B cell (primary cell): ENCODE measurements around the gene TBC1D1. TPM values are rescaled to one million over a fixed set of nuclear protein-coding genes. Genes with fewer than 3 reads are reported as not detected.

ENCODE experiments used
- ATAC-seq: fragments of 200-7000 bp; cut with Tn5 transposase; one replicate; pipeline ENCODE4 v1.10.0; 2021; ENCODE audit warnings: low read depth, mild to moderate bottlenecking, moderate number of reproducible peaks, moderate library complexity
- CTCF ChIA-PET: fragments of 350-600 bp; sonication (Branson Sonifier 250); formaldehyde crosslinking; loops from one replicate; lab custom pipeline; 2021; ENCODE audit warnings: antibody characterized with exemption, inconsistent platforms; lab: Charles Lee
- POLR2A ChIA-PET: fragments of 350-600 bp; sonication (Branson Sonifier 250); formaldehyde crosslinking; loops from one replicate; lab custom pipeline; 2021; ENCODE audit warnings: antibody characterized with exemption; lab: Charles Lee
- DNase-seq: peaks from one replicate; pipeline ENCODE4 v3.0.0; 2013
- H2AFZ ChIP-seq: 2 replicates; pipeline ENCODE4 v1.6.1; 2012; ENCODE audit warnings: mild to moderate bottlenecking, low read depth, low read length; ENCODE audit not compliant: insufficient read depth, poor library complexity, severe bottlenecking
- H3K27ac ChIP-seq, 2 donors: 1 replicate in 1 of 2; 2 replicates in 1 of 2; pipeline ENCODE4 v1.5.1; 2012 to 2013; ENCODE audit warnings: low read length in 2 of 2, mild to moderate bottlenecking in 2 of 2, moderate library complexity in 1 of 2
- H3K27me3 ChIP-seq, 4 experiments: fragments of 200-600 bp in 1 of 4; sonication (generic) in 1 of 4; replicated peaks in 1 of 4; 1 replicate in 2 of 4; 2 replicates in 2 of 4; pipeline versions ENCODE4 v1.6.1 to v1.7.0; 2013 to 2016; ENCODE audit warnings: low read length in 3 of 4, mild to moderate bottlenecking in 2 of 4, mixed read lengths in 1 of 4, moderate library complexity in 1 of 4; ENCODE audit not compliant: insufficient read depth in 4 of 4, control insufficient read depth in 3 of 4; ENCODE audit errors: control extremely low read depth in 1 of 4
- H3K36me3 ChIP-seq, 2 experiments: replicated peaks in 1 of 2; 1 replicate in 1 of 2; 2 replicates in 1 of 2; pipeline versions ENCODE4 v1.6.1 to v1.7.1; 2013; ENCODE audit warnings: low read length in 1 of 2; ENCODE audit not compliant: insufficient read depth in 2 of 2, control insufficient read depth in 1 of 2; ENCODE audit errors: control extremely low read depth in 1 of 2, extremely low read depth in 1 of 2
- H3K4me1 ChIP-seq, 2 donors: fragments of 200-600 bp in 1 of 2; sonication (generic) in 1 of 2; 1 replicate in 1 of 2; 2 replicates in 1 of 2; pipeline versions ENCODE4 v1.5.1 to v1.6.1; 2013 to 2017; ENCODE audit warnings: low read length in 2 of 2; ENCODE audit not compliant: control insufficient read depth in 2 of 2, insufficient read depth in 2 of 2
- H3K4me2 ChIP-seq: replicated peaks from 2 replicates; pipeline ENCODE3; 2012; ENCODE audit warnings: mild to moderate bottlenecking, low read depth, low read length; ENCODE audit not compliant: poor library complexity, severe bottlenecking
- H3K4me3 ChIP-seq, 5 experiments: fragments of 200-600 bp in 1 of 5; sonication (generic) in 1 of 5; 1 replicate in 3 of 5; 2 replicates in 2 of 5; pipeline versions ENCODE4 v1.5.1 to v1.7.0; 2011 to 2016; ENCODE audit warnings: low read length in 4 of 5, mild to moderate bottlenecking in 4 of 5, low read depth in 2 of 5, control low read depth in 1 of 5, moderate library complexity in 1 of 5; ENCODE audit not compliant: insufficient read depth in 1 of 5; ENCODE audit errors: control extremely low read depth in 1 of 5, extremely low read depth in 1 of 5
- H3K79me2 ChIP-seq: fragments of 200-600 bp; sonication (generic); one replicate; pipeline ENCODE4 v1.6.0; 2016; ENCODE audit warnings: low read length; ENCODE audit not compliant: control insufficient read depth, insufficient read depth
- H3K9ac ChIP-seq: fragments of 200-600 bp; sonication (generic); 2 replicates; pipeline ENCODE4 v1.6.1; 2017; ENCODE audit warnings: mild to moderate bottlenecking, low read length, moderate library complexity
- H3K9me3 ChIP-seq, 3 donors: one replicate each; pipeline versions ENCODE4 v1.6.1 to v1.7.1; 2013; ENCODE audit warnings: low read length in 2 of 3; ENCODE audit not compliant: control insufficient read depth in 2 of 3, insufficient read depth in 1 of 3; ENCODE audit errors: control extremely low read depth in 1 of 3
- H4K20me1 ChIP-seq: 2 replicates; pipeline ENCODE4 v1.6.0; 2012; ENCODE audit warnings: mild to moderate bottlenecking, low read length; ENCODE audit not compliant: insufficient read depth, control insufficient read depth, poor library complexity, severe bottlenecking
- H3K27ac Mint-ChIP-seq: one replicate; pipeline ENCODE4 v1.8.0; 2021; ENCODE audit warnings: mixed read lengths
- H3K27me3 Mint-ChIP-seq: one replicate; pipeline ENCODE4 v1.8.0; 2021; ENCODE audit warnings: mixed read lengths
- H3K4me1 Mint-ChIP-seq: one replicate; pipeline ENCODE4 v1.8.0; 2021; ENCODE audit warnings: mixed read lengths
- H3K4me3 Mint-ChIP-seq: one replicate; pipeline ENCODE4 v1.8.0; 2021; ENCODE audit warnings: mixed read lengths
- H3K9me3 Mint-ChIP-seq: one replicate; pipeline ENCODE4 v1.8.0; 2022; ENCODE audit warnings: mixed read lengths; ENCODE audit not compliant: insufficient read depth
- EZH2 ChIP-seq: IDR thresholded peaks from 2 replicates; pipeline ENCODE4 v1.6.1; 2012; ENCODE audit warnings: borderline replicate concordance, low read depth, mild to moderate bottlenecking, moderate library complexity, low read length; ENCODE audit not compliant: insufficient read depth, poor library complexity, severe bottlenecking
- WGBS: methylation state at CpG from one replicate; pipeline ENCODE4 v1.1.5; 2013; ENCODE audit warnings: missing lambda C conversion rate; ENCODE audit not compliant: insufficient coverage; 5-methylcytosine and 5-hydroxymethylcytosine counted together
- intact Hi-C: fragments of 100-400 bp; cut with micrococcal nuclease; formaldehyde crosslinking; loops from one replicate; pipeline ENCODE4 v1.10.0; 2022
- polyA plus RNA-seq: library from polyadenylated mRNA; depleted of rRNA; stranded (reverse); fragments of >200 nt; gene quantifications from 2 replicates; pipeline ENCODE4 v1.2.3, GENCODE V29; 2012
- total RNA-seq, 2 donors: library from RNA; stranded (reverse); fragments of 120-200 nt in 1 of 2; gene quantifications; 1 replicate in 1 of 2; 2 replicates in 1 of 2; pipeline versions ENCODE4 v1.2.3 to v1.2.4, GENCODE V29; 2013 to 2022
- TF ChIP-seq, protein P1 (sequence below): fragments of 200-600 bp; IDR thresholded peaks from one replicate; pipeline ENCODE4 v1.8.0; 2022; ENCODE audit warnings: antibody characterized with exemption, mild to moderate bottlenecking

Gene TBC1D1
- total and polyA plus RNA-seq, 2 donors (not counting 1 experiment from before 2014, with no cell fraction given) = 88.2 to 98.7 TPM

GRCh38 chr4:38115601-38116000 is 224.7 kb downstream of the TBC1D1 start:
- Histone ChIP-seq H4K20me1 (no peaks in the 10 kb centered on the region), H3K9ac (no peak overlapping the region), H3K4me1 (no peaks in the 10 kb centered on the region), H2AFZ (no peak overlapping the region), H3K27me3 (no peaks in the 10 kb centered on the region), H3K27ac (no peak overlapping the region), H3K36me3 (peaks cover 7 to 71% of the 10 kb centered on the region in 2 experiments), H3K4me2 (no peak overlapping the region), H3K79me2 (peaks cover 2% of the 10 kb centered on the region), H3K9me3 (no peaks in the 10 kb centered on the region), H3K4me3 (no peak overlapping the region)
- no peaks in the 10 kb centered on the region for H3K4me1 Mint-ChIP-seq
- ChIA-PET CTCF (interaction anchor here (0.5 kb wide), 1 partner anchor 87 kb away, joined by 3 read pairs; no protein-coding TSS in a partner anchor), POLR2A (no interaction called here)
- H3K4me3 Mint-ChIP-seq = no peak overlapping the region
- ATAC-seq (no peak), DNase-seq (no peak)
- WGBS = 90% methylated on average over 2 of the region's 5 CpGs
- H3K9me3 Mint-ChIP-seq = no peaks in the 10 kb centered on the region
- TF ChIP-seq EZH2 = no peak
- TF ChIP-seq, protein P1, sequence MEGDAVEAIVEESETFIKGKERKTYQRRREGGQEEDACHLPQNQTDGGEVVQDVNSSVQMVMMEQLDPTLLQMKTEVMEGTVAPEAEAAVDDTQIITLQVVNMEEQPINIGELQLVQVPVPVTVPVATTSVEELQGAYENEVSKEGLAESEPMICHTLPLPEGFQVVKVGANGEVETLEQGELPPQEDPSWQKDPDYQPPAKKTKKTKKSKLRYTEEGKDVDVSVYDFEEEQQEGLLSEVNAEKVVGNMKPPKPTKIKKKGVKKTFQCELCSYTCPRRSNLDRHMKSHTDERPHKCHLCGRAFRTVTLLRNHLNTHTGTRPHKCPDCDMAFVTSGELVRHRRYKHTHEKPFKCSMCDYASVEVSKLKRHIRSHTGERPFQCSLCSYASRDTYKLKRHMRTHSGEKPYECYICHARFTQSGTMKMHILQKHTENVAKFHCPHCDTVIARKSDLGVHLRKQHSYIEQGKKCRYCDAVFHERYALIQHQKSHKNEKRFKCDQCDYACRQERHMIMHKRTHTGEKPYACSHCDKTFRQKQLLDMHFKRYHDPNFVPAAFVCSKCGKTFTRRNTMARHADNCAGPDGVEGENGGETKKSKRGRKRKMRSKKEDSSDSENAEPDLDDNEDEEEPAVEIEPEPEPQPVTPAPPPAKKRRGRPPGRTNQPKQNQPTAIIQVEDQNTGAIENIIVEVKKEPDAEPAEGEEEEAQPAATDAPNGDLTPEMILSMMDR = no peak
- intact Hi-C loops = no loop called here
- H3K27ac Mint-ChIP-seq = no peak overlapping the region
- no peaks in the 10 kb centered on the region for H3K27me3 Mint-ChIP-seq

DNA sequence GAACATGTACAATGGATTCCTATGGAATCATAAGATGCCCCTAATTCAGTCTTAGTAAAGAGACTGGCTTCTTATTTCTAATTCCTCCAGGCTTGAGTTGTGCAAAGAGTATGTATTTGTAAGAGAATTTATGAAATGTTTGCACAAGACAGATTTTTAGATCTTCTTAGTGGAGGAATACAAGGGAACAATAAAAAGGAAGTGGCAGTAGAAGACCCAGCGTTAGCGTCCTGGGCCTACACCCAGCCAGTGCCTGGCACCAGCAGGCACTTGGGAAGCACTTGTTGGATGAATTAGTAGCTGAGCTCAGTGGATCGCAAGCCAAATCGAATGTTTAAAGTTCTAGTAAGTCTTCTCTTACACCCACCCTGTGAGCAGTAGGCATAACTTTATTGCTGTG is 226.7 kb downstream of the TBC1D1 start:
- Histone ChIP-seq H3K79me2 (peaks cover 2% of the 10 kb centered on the region), H4K20me1 (no peaks in the 10 kb centered on the region), H3K27ac (no peak overlapping the region), H2AFZ (no peak overlapping the region), H3K36me3 (peaks cover 9 to 78% of the 10 kb centered on the region in 2 experiments), H3K9me3 (no peaks in the 10 kb centered on the region), H3K4me2 (no peak overlapping the region), H3K9ac (no peak overlapping the region), H3K4me1 (no peaks in the 10 kb centered on the region), H3K27me3 (no peaks in the 10 kb centered on the region), H3K4me3 (no peak overlapping the region)
- WGBS = 100% methylated on average over 4 of the region's 4 CpGs
- Mint-ChIP-seq H3K9me3 (no peaks in the 10 kb centered on the region), H3K27me3 (no peaks in the 10 kb centered on the region), H3K27ac (no peak overlapping the region), H3K4me1 (no peaks in the 10 kb centered on the region), H3K4me3 (no peak overlapping the region)
- intact Hi-C loops = no loop called here
- ChIA-PET CTCF (no interaction called here), POLR2A (no interaction called here)
- DNase-seq (no peak), ATAC-seq (no peak)
- TF ChIP-seq, protein P1 = no peak
- no peak for TF ChIP-seq EZH2
